Measurements from ENCODE around the gene KLHL30.

GRCh38 chr2:238164906-238165287 is 26.4 kb downstream of the KLHL30 start:
- TF ChIP-seq CTCF (conservative IDR thresholded peaks at IDR 0.05 in 1 of 2, IDR thresholded peaks at IDR 0.05 in 1 of 2; ENCODE audit: low read depth in 1 of 2, low read length in 2 of 2) (no peak), EZH2 (IDR thresholded peaks at IDR 0.05; ENCODE audit: low read length, missing control alignments) (no peak)
